ENCODE results near the gene ZYG11A.

Gene ZYG11A

DNA sequence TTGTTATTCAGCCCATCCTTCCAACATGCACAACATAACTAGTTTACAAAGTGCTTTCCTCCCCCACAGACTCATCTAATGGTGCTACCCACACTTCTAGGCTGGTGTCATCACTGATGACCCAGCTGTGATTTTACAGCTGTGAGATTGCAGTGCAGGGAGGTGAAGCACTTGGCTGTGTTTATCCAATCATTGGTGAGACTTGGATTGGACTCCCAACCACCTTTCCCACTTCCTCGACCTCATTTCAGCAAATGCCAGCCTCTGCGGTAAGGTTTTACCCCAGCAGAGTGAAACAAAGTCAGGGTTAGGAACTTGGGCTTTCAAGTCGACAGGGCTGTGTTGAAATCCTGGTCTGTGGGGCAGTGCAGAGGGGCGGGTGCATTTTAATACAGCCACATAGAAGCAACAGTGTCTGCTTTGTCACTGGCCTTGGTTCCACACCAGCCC is 56.9 kb downstream of the ZYG11A start:
- Mint-ChIP-seq H3K9me3 (no peaks in the 10 kb centered on the region), H3K36me3 (ENCODE audit: insufficient read depth) (peaks cover 3% of the 10 kb centered on the region), H3K4me3 (no peak overlapping the region), H3K27ac (no peak overlapping the region), H3K4me1 (ENCODE audit: low read depth in 2 of 2) (no peaks in the 10 kb centered on the region), H3K27me3 (no peaks in the 10 kb centered on the region)
- ATAC-seq (replicated peaks) (peak; percentile 16), DNase-seq (no peak)

DNA sequence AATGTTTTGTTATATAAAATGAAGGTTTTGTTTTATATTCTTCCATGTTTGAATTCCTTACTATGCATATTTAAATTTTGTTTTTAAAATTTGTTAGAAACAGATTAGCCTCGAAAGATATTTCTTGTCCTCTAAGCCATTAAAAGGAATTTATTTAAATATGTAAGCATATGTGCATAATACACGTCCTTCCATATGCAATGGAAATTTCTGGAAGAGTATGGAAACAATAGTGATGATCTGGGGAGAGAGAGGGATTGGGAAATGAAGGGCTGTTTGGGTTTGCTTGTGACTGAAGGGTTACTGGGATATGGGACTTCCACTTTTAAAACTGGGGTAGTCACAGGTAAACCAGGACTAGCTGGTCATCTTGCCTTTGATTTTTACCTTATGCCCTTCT is 57.8 kb downstream of the ZYG11A start:
- H3K27ac Mint-ChIP-seq: no peak overlapping the region
- H3K36me3 Mint-ChIP-seq (ENCODE audit: insufficient read depth): peaks cover 3% of the 10 kb centered on the region
- no peaks in the 10 kb centered on the region for H3K27me3 Mint-ChIP-seq
- H3K9me3 Mint-ChIP-seq: no peaks in the 10 kb centered on the region
- DNase-seq: no peak
- H3K4me1 Mint-ChIP-seq (ENCODE audit: low read depth in 2 of 2): no peaks in the 10 kb centered on the region
- H3K4me3 Mint-ChIP-seq: no peak overlapping the region
- no peak for ATAC-seq (replicated peaks)

DNA sequence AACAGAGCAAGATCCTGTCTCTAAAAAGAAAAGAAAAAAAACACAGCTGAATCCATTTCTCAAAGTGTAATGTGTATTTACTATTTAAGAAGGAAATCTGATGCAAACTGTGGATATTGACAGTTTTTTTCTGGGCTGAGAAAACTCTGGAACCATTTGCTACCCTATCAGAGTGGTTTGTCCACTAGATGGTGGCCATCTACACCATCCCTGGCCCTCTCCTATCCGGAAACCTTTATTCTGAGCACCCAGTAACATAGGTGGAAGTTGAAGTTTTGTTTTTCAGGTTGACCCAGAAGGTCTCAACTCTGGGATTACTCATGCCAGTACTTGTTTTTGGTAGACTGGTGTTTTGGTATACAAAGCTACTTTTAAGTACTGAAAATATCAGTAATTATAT is 58.8 kb downstream of the ZYG11A start:
- Mint-ChIP-seq H3K9me3 (no peaks in the 10 kb centered on the region), H3K4me1 (ENCODE audit: low read depth in 2 of 2) (peaks cover 2 to 4% of the 10 kb centered on the region in 2 donors), H3K36me3 (ENCODE audit: insufficient read depth) (peaks cover 1% of the 10 kb centered on the region), H3K27me3 (no peaks in the 10 kb centered on the region), H3K4me3 (no peak overlapping the region), H3K27ac (no peak overlapping the region)
- ATAC-seq (replicated peaks) (no peak), DNase-seq (no peak)

DNA sequence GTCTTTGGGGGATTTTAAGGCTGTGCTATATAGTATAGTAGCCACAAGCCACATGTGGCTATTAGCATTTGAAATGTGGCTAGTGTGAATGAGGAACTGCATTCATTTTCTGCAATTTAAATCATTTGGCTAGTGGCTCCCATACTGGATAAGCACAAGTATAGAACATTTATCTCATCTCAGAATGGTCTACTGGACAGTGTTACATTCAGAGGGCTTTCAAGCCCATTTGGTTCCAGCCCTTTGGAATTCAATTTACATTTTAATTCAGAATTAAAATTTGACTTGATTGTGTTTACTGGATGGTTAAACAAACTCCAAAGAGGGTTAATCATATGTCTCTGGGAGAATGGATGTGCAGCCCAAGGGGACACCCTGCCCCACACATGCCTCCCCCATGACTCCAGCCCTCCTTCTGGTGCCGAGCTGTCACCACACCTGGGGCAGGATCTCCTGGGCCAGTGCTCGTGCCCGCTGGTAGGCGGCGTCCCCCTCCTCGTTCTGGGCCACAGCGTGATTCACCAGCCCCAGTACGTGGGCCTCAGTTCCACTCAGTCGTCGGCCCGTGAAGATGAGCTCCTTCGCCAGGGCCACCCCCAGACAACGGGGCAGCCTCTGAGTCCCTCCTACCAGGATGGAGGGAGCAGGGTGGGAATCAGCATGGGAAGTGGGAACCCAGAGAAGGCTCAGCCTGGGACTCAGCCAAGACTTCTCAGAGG is 61.8 kb downstream of the ZYG11A start:
- H3K9me3 Mint-ChIP-seq: no peaks in the 10 kb centered on the region
- H3K27ac Mint-ChIP-seq: peak overlapping the region in 1 of 2 donors; percentile 78
- no peak for DNase-seq
- H3K36me3 Mint-ChIP-seq (ENCODE audit: insufficient read depth): peaks cover 6% of the 10 kb centered on the region
- H3K27me3 Mint-ChIP-seq: no peaks in the 10 kb centered on the region
- no peak for ATAC-seq (replicated peaks)
- H3K4me3 Mint-ChIP-seq: no peak overlapping the region
- peaks cover 2 to 4% of the 10 kb centered on the region in 2 donors for H3K4me1 Mint-ChIP-seq (ENCODE audit: low read depth in 2 of 2)

DNA sequence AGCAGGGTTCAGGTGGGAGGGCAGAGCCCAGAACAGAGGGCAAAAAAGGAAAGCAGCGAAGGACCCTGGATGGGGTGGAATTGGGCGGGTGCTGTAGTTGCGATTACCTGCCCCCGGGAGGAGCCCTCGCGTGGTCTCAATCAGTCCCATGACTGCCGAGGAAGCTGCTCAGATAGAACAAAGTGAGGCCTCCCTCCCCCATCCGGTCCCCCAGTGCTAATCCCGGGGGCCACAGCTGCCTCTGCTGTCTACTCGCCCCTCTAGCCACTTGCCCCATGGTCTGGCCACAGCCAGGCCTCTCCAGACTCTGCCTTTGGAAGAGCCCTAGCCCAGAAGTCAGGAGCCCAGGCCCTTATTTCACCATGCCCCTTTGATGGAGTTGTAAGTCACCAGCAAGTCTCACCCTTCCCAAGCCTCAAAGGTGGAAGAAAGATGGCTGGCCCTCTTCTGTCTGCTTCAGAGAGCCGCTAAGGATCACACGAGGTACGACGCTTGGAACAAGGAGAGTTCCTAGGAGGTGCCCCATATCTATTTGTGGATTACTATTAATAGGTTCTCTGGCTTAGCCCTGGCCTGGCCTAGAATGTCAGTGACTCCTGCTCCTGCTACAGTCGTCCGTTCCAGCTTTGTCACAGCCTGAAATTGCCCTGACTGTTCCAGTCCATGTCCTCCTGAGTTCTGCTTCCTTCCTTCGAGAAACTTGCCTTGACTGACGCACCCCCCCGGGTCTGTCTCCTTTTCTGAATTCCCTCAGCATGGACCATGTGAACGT is 62.6 kb downstream of the ZYG11A start:
- Mint-ChIP-seq H3K4me1 (ENCODE audit: low read depth in 2 of 2) (peaks cover 2 to 4% of the 10 kb centered on the region in 2 donors), H3K4me3 (no peak overlapping the region), H3K36me3 (ENCODE audit: insufficient read depth) (peaks cover 6% of the 10 kb centered on the region), H3K27me3 (no peaks in the 10 kb centered on the region), H3K9me3 (no peaks in the 10 kb centered on the region), H3K27ac (peak overlapping the region in 1 of 2 donors; percentile 78)
- DNase-seq (peak in 2 of 3 experiments; percentile 22 to 27), ATAC-seq (replicated peaks) (peak; percentile 53)

DNA sequence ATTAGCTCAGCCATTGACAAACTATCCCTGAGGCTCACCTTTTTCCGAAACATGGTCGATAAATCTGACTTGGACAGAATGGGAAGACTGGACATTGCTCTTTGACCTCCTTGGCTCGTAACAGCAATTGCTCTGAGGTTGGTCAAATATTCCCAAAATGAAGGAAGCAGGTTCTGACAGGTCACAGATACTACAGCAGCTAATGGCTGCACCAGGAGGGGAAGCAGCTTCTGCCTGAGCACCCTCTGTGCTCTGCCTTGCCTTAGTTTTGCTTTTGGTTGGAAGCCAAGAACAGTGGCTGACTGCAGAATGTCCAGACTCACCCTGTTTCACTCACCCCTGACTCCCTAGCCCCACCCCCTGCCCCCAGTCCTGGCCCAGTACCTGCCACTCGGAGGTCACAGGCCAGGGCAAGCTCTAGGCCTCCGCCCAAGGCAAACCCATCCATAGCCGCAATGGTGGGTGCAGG is 63.6 kb downstream of the ZYG11A start:
- DNase-seq: no peak
- H3K9me3 Mint-ChIP-seq: no peaks in the 10 kb centered on the region
- H3K27ac Mint-ChIP-seq: no peak overlapping the region
- peaks cover 2 to 4% of the 10 kb centered on the region in 2 donors for H3K4me1 Mint-ChIP-seq (ENCODE audit: low read depth in 2 of 2)
- peaks cover 6% of the 10 kb centered on the region for H3K36me3 Mint-ChIP-seq (ENCODE audit: insufficient read depth)
- ATAC-seq (replicated peaks): no peak
- H3K27me3 Mint-ChIP-seq: no peaks in the 10 kb centered on the region
- H3K4me3 Mint-ChIP-seq: no peak overlapping the region

DNA sequence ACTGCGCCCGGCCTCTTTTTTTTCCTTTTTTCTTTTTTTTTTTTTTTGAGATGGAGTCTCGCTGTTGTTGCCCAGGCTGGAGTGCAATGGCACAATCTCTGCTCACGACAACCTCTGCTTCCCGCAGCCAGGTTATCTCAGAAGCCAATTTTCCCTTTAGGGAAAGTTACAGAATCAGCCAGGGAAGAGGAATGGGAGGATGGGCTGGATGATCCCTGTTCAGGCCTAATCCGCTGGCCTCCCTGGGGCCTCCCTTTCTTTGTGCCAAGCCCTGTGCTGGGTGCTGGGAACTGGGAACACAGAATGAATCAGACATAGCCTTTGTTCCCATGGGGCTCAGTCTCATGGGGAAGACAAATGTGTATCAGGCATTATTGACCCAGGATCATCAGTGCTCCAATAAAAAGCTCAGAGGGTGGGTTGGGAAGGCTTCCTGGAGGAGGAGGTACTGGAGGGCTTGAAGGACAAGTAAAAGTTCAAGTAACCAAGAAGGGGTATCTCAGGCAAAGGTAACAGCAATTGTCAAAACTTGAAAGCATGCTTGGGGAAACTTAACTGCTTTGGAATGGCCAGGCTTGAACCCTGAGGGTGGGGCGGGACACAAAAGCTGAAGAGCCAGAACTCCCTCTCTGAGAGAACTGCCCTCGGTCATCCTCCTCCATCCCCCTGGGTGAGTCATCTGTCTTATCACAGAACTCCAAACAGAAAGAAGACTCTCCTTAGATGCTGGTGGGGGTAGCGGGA is 64.7 kb downstream of the ZYG11A start:
- no peak for DNase-seq
- no peaks in the 10 kb centered on the region for H3K27me3 Mint-ChIP-seq
- H3K9me3 Mint-ChIP-seq: no peaks in the 10 kb centered on the region
- H3K4me3 Mint-ChIP-seq: no peak overlapping the region
- peaks cover 2 to 4% of the 10 kb centered on the region in 2 donors for H3K4me1 Mint-ChIP-seq (ENCODE audit: low read depth in 2 of 2)
- H3K36me3 Mint-ChIP-seq (ENCODE audit: insufficient read depth): peaks cover 6% of the 10 kb centered on the region
- no peak overlapping the region for H3K27ac Mint-ChIP-seq
- ATAC-seq (replicated peaks): no peak

DNA sequence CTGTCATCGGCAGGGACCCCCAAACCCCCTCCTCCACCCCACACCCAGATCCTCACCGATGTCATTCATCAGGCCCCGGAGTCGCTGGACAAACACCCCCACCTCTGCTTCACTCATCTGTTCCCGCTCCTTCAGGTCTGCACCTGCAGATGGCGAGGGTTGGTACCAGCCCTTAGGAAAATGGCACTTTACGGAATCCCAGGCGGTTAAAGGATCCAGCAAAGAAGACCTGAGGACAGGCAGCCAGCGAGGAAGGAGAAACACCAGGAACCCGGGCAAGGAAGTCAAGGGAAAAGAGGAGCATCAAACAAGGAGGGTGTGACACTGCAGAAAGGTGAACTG is 65.2 kb downstream of the ZYG11A start:
- peaks cover 6% of the 10 kb centered on the region for H3K36me3 Mint-ChIP-seq (ENCODE audit: insufficient read depth)
- no peak for DNase-seq
- H3K4me1 Mint-ChIP-seq (ENCODE audit: low read depth in 2 of 2): peaks cover 2 to 4% of the 10 kb centered on the region in 2 donors
- no peak for ATAC-seq (replicated peaks)
- peak overlapping the region in 1 of 2 donors; percentile 45 for H3K27ac Mint-ChIP-seq
- no peak overlapping the region for H3K4me3 Mint-ChIP-seq
- H3K27me3 Mint-ChIP-seq: no peaks in the 10 kb centered on the region
- H3K9me3 Mint-ChIP-seq: no peaks in the 10 kb centered on the region

DNA sequence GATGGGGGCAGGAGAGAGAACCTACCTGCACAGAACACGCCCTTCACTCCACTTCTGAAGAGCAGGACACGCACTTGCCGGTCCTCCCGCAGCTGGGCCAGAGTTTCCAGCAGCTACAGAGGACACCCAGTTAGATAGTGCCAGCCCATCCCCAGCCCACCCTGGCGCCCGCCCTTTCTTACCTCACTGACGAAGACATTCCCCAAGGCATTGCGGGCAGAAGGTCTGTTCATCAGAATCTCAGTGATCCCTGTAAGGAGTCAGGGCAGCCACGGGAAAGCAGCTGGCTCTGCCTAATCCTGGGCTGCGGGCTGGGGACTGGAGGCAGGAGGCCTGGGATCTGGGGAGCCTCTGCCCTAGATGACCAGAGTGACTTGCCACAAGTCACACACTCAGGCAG is 69.0 kb downstream of the ZYG11A start:
- no peak overlapping the region for H3K4me3 Mint-ChIP-seq
- no peaks in the 10 kb centered on the region for H3K27me3 Mint-ChIP-seq
- no peak for DNase-seq
- H3K36me3 Mint-ChIP-seq (ENCODE audit: insufficient read depth): peaks cover 6% of the 10 kb centered on the region
- H3K9me3 Mint-ChIP-seq: no peaks in the 10 kb centered on the region
- H3K27ac Mint-ChIP-seq: no peak overlapping the region
- no peak for ATAC-seq (replicated peaks)
- H3K4me1 Mint-ChIP-seq (ENCODE audit: low read depth in 2 of 2): peaks cover 0 to 4% of the 10 kb centered on the region in 2 donors

DNA sequence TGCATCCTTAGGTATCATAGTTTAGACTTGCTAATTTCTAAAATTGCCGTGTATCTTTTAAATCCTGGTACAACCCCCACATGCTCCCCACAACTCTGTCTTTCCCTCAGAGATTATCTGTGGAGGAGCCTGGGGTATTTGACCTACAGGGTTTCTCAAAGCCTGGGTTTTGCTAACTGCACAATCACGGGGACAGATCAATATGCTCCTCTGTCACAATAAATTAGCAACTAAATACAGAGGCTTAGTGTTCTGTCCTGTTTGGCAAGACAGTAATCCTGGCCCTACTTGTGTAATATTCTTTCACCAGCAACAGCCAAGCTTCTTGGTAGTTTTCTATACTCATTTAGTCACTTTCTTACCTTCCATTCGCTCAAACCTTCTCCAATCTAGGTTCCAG is 70.5 kb downstream of the ZYG11A start:
- H3K4me3 Mint-ChIP-seq: no peak overlapping the region
- no peak overlapping the region for H3K27ac Mint-ChIP-seq
- peaks cover 0 to 9% of the 10 kb centered on the region in 2 donors for H3K4me1 Mint-ChIP-seq (ENCODE audit: low read depth in 2 of 2)
- no peaks in the 10 kb centered on the region for H3K27me3 Mint-ChIP-seq
- H3K36me3 Mint-ChIP-seq (ENCODE audit: insufficient read depth): peaks cover 5% of the 10 kb centered on the region
- DNase-seq (no peak), ATAC-seq (replicated peaks) (no peak)
- no peaks in the 10 kb centered on the region for H3K9me3 Mint-ChIP-seq

DNA sequence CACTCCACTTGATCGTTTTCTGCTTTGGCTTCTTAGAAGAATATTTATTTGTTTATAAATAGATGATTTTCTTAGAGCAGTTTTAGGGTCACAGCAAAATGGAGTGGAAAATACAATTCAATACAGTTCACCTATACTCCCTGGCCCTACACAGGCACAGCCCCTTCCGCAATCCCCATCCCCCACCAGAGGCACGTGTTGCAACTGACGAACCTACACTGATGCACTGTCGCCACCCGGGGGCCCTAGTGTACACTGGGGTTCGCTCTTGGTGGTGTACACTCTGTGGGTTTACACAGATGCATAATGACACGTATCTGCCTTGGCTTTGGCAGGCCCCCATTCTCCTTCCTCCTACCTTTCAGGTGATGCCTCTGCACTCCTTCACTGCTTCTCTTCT is 71.0 kb downstream of the ZYG11A start:
- no peaks in the 10 kb centered on the region for H3K27me3 Mint-ChIP-seq
- no peak overlapping the region for H3K27ac Mint-ChIP-seq
- DNase-seq (no peak), ATAC-seq (replicated peaks) (no peak)
- H3K4me1 Mint-ChIP-seq (ENCODE audit: low read depth in 2 of 2): peaks cover 0 to 9% of the 10 kb centered on the region in 2 donors
- no peaks in the 10 kb centered on the region for H3K9me3 Mint-ChIP-seq
- H3K4me3 Mint-ChIP-seq: no peak overlapping the region
- H3K36me3 Mint-ChIP-seq (ENCODE audit: insufficient read depth): no peaks in the 10 kb centered on the region

DNA sequence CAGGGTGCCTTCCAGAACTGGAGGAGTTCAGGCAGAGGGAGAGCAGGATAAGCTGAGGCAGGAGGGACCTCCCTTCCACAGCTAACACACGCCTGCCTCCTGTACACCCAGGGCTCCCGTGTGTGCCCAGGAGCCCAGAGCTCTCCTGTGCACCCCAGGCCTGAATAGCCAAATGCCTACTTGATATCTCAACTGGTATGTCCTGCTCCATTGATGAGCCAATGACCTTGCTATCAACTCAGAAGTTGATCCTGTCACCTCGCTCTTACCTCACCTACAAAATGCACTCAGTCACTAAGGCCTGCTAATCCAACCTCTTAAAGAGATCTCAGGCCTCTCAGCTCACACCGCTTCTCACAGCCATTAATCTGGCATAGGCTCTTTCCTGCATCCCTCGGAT is 71.9 kb downstream of the ZYG11A start:
- no peak overlapping the region for H3K4me3 Mint-ChIP-seq
- peaks cover 5 to 16% of the 10 kb centered on the region in 2 donors for H3K4me1 Mint-ChIP-seq (ENCODE audit: low read depth in 2 of 2)
- no peaks in the 10 kb centered on the region for H3K27me3 Mint-ChIP-seq
- H3K9me3 Mint-ChIP-seq: no peaks in the 10 kb centered on the region
- H3K36me3 Mint-ChIP-seq (ENCODE audit: insufficient read depth): no peaks in the 10 kb centered on the region
- DNase-seq (no peak), ATAC-seq (replicated peaks) (no peak)
- no peak overlapping the region for H3K27ac Mint-ChIP-seq

DNA sequence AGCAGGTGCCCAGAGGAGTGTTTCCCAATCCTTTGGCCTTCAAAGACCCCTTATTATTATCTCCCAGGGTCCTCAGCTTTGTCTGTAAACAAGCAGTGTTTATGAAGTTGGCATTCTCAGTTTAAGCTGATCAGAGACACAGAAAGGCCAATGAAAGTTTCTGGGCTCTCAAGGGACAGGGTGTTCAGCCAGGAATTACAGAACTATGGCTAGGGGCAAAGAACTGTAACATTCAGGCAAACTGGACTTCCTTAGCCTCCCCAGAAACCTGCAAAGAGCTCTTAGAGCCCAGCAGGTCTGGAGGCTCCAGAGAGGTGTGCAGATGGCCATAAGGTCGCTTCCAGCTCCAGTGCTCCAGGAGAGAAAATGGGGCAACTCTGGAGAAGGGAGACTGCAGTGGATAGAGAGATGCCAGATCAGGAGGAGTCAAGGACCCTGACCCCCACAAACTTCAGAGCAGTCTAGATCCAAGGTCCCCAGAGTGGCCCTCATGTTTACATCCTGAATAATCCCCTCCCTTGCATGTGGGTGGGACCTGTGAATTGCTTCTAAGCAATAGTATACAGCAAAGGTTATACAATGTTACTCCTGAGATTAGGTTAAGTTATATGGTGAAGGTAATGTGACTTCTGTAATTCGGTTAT is 72.8 kb downstream of the ZYG11A start:
- Mint-ChIP-seq H3K27me3 (no peaks in the 10 kb centered on the region), H3K36me3 (ENCODE audit: insufficient read depth) (peaks cover 3% of the 10 kb centered on the region), H3K27ac (peak overlapping the region in 1 of 2 donors; percentile 42), H3K9me3 (no peaks in the 10 kb centered on the region), H3K4me3 (no peak overlapping the region), H3K4me1 (ENCODE audit: low read depth in 2 of 2) (peaks cover 14 to 24% of the 10 kb centered on the region in 2 donors)
- ATAC-seq (replicated peaks) (no peak), DNase-seq (no peak)
